GM23248 (cell line): ENCODE data around the gene CNOT10.

Experiments used
- EZH2 ChIP-seq: fragments of 200-600 bp; sonication (generic); IDR thresholded peaks from 2 replicates; pipeline ENCODE4 v1.6.1; 2018; ENCODE audit warnings: antibody characterized with exemption, mild to moderate bottlenecking; ENCODE audit not compliant: insufficient read depth, poor library complexity, severe bottlenecking
- EZH2phosphoT487 ChIP-seq: fragments of 200-600 bp; sonication (generic); IDR thresholded peaks from 2 replicates; pipeline ENCODE4 v1.6.1; 2018; ENCODE audit warnings: antibody characterized with exemption, moderate library complexity, mild to moderate bottlenecking, low read depth; ENCODE audit not compliant: insufficient read depth

GRCh38 chr3:32655167-32655566 lies 29.8 kb upstream of the CNOT10 start:
- no peak for TF ChIP-seq EZH2
- TF ChIP-seq EZH2phosphoT487: no peak
